ENCODE data around the gene SPHK2.

The SPHK2 gene

GRCh38 chr19:48603449-48603848 is 15.9 kb upstream of the SPHK2 start:
- in situ Hi-C loops (cut with MboI; ENCODE audit: low sequenced_read_pairs, unreplicated experiment) = no loop called here

GRCh38 chr19:48603850-48604249 is 15.5 kb upstream of the SPHK2 start:
- no peak for TF ChIP-seq CTCF (IDR thresholded peaks at IDR 0.05; ENCODE audit: borderline replicate concordance, control extremely low read depth, extremely low read depth, insufficient read depth, missing control alignments)
- no peak for DNase-seq (ENCODE audit: low spot score)
- in situ Hi-C loops (cut with MboI; ENCODE audit: low sequenced_read_pairs, unreplicated experiment) = no loop called here

More at GRCh38 chr19:48603449-48603848, 15.9 kb upstream of the SPHK2 start:
- no peak for TF ChIP-seq CTCF (IDR thresholded peaks at IDR 0.05; ENCODE audit: borderline replicate concordance, control extremely low read depth, extremely low read depth, insufficient read depth, missing control alignments)
- DNase-seq (ENCODE audit: low spot score) = no peak

GRCh38 chr19:48606463-48607358 is 12.6 kb upstream of the SPHK2 start, which contains the start of gene SPACA4:
TSS of gene SPACA4 (plus strand) at chr19:48606742. CDS start at chr19:48606979, 237 bp downstream.
- no peak for TF ChIP-seq CTCF (IDR thresholded peaks at IDR 0.05; ENCODE audit: borderline replicate concordance, control extremely low read depth, extremely low read depth, insufficient read depth, missing control alignments)
- in situ Hi-C loops (cut with MboI; ENCODE audit: low sequenced_read_pairs, unreplicated experiment) = no loop called here
- no peak for DNase-seq (ENCODE audit: low spot score)

GRCh38 chr19:48607359-48607755 is 11.9 kb upstream of the SPHK2 start:
- no peak for TF ChIP-seq CTCF (IDR thresholded peaks at IDR 0.05; ENCODE audit: borderline replicate concordance, control extremely low read depth, extremely low read depth, insufficient read depth, missing control alignments)
- in situ Hi-C loops (cut with MboI; ENCODE audit: low sequenced_read_pairs, unreplicated experiment) = no loop called here
- no peak for DNase-seq (ENCODE audit: low spot score)

GRCh38 chr19:48608798-48609263 is 10.5 kb upstream of the SPHK2 start:
- DNase-seq (ENCODE audit: low spot score) = peak; percentile 83
- in situ Hi-C loops (cut with MboI; ENCODE audit: low sequenced_read_pairs, unreplicated experiment) = no loop called here
- peak; percentile 62 for TF ChIP-seq CTCF (IDR thresholded peaks at IDR 0.05; ENCODE audit: borderline replicate concordance, control extremely low read depth, extremely low read depth, insufficient read depth, missing control alignments)

- no peak for TF ChIP-seq CTCF (IDR thresholded peaks at IDR 0.05; ENCODE audit: borderline replicate concordance, control extremely low read depth, extremely low read depth, insufficient read depth, missing control alignments)
- in situ Hi-C loops (cut with MboI; ENCODE audit: low sequenced_read_pairs, unreplicated experiment) = no loop called here
- DNase-seq (ENCODE audit: low spot score) = no peak
Observed at GRCh38 chr19:48609571-48610108, 9.7 kb upstream of the SPHK2 start.

Measured in GM13976 (cell line).